Epithelial cell of esophagus (primary cell): ENCODE measurements around the gene CFAP20DC.
A peak's percentile ranks its signal among the peaks of the same experiment; 100 is the strongest.
"Not testable (repeated sequence)": the region's sequence is repeated elsewhere in the genome, so short reads cannot be mapped to it uniquely, and the experiment has no call there.

Experiments
- DNase-seq: peaks from one replicate; pipeline ENCODE4 v3.0.0; 2010; ENCODE audit warnings: low read depth
- H3K4me3 ChIP-seq: 2 replicates; pipeline ENCODE4 v1.5.1; 2011; ENCODE audit warnings: mild to moderate bottlenecking, low read length, control low read depth
- TF ChIP-seq, protein P1 (sequence below): IDR thresholded peaks from 2 replicates; pipeline ENCODE4 v1.5.1; 2011; ENCODE audit warnings: low read depth, mild to moderate bottlenecking, low read length, control low read depth, inconsistent platforms; ENCODE audit not compliant: insufficient read depth; ENCODE audit errors: missing control alignments

CFAP20DC gene

DNA sequence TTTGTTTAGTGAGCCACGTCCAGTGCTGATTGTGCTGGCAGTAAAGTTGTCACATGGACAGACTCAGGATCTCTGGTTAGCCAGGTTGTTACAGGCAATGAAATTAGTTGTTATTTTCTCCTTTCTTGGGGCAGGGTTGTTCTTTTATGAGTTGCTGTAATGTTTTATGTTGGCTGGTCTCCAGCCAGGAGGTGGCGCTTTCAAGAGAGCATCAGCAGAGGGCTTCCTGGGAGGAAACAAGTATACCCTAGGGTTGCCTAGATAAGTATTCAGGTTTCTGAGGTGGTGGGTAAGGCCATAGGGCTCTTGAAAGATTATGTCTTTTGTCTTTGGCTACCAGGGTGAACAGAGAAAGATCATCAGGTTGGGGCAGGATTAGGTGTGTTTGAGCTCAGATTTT is 14.5 kb upstream of the CFAP20DC start:
- peak; percentile 22 for DNase-seq
- TF ChIP-seq, protein P1, sequence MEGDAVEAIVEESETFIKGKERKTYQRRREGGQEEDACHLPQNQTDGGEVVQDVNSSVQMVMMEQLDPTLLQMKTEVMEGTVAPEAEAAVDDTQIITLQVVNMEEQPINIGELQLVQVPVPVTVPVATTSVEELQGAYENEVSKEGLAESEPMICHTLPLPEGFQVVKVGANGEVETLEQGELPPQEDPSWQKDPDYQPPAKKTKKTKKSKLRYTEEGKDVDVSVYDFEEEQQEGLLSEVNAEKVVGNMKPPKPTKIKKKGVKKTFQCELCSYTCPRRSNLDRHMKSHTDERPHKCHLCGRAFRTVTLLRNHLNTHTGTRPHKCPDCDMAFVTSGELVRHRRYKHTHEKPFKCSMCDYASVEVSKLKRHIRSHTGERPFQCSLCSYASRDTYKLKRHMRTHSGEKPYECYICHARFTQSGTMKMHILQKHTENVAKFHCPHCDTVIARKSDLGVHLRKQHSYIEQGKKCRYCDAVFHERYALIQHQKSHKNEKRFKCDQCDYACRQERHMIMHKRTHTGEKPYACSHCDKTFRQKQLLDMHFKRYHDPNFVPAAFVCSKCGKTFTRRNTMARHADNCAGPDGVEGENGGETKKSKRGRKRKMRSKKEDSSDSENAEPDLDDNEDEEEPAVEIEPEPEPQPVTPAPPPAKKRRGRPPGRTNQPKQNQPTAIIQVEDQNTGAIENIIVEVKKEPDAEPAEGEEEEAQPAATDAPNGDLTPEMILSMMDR: no peak
- no peak overlapping the region for H3K4me3 ChIP-seq

DNA sequence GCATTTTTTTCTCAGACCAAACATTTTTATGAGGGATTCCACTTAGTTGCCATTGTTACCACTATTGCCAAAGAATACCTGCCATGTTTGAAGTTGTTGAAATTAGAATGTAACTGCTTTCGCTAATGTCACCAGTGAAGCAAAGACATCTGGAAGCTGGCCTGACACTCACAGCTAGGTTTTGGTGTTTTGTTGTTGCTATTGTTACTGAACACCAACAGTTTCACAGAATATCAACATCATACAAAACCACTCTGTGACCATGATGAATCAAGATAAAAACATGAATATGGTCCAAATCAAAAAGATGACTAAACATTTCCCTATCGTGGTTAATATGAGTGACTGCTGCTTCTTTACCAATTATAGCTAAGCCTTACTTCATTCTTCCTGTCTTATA is 6.9 kb upstream of the CFAP20DC start:
- TF ChIP-seq, protein P1: no peak
- peak; percentile 4 for DNase-seq
- no peak overlapping the region for H3K4me3 ChIP-seq

DNA sequence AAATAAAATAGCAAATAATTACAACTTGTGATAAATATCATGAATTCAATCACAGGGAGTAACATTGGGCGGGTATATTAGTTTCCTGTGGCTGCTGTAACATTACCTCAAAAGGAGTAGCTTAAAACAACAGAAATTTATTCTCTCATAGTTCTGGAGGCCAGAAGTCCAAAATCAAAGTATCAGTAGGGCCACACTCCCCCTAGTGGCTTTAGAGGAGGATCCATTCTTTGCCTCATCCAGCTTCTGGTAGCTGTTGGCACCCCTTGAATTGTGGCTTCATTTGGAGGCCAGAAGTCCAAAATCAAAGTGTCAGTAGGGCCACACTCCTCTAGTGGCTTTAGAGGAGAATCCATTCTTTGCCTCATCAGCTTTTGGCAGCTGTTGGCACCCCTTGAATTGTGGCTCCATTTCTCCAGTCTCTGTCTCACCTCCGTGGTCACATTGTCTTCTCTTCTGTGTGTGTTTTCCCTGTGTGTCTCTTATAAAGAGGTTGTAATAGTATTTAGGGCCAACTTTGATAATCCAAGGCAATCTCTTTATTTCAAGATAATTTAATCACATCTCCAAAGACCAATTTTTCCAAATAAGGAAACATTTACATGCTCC is 3.1 kb upstream of the CFAP20DC start:
- TF ChIP-seq, protein P1: peak; percentile 75
- peak; percentile 64 for DNase-seq

GRCh38 chr3:59050811-59051414 is 1.1 kb upstream of the CFAP20DC start:
- DNase-seq, H3K4me3 ChIP-seq: not testable (repeated sequence)

More for the DNA sequence above, 3.1 kb upstream of the CFAP20DC start:
- H3K4me3 ChIP-seq: no peak overlapping the region

DNA sequence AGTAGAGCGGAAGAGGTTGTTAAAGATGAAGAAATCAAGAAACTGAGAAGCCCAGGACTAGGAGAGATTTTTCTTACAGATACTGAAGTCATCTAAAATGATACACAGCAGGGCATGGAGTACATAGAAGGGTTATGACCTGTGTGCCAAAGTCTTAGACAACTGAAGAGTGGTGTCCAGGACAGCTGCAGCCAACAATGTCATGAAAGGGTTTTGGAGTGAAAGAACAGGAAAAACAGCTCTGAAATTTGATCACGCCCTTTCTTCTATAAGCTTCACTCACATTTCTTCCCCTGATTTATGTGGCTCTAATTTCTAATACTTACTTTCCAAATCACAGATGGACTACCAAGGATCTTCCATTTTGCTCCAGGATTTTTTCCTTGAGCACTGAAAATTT is 3.0 kb downstream of the CFAP20DC start:
- DNase-seq: peak; percentile 42
- H3K4me3 ChIP-seq: no peak overlapping the region
- TF ChIP-seq, protein P1: no peak

DNA sequence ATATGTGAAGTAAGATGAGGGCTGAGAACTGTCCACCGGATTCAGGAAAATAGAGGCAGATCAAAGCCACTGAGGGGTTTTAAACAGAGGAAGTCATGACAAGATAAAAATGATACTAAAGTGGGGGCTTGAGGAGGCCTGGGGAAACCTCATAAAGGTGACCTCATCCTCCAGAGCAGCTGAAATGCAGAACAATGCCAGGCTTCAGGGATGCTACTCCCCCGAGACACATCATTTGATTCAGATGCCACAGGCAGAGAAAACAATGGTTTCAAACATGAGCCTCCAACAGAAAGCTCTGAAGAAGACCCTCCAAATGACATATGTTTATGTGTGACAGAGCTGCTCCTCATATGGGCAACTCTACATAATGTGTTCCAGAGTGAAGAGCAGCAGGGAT is 6.4 kb downstream of the CFAP20DC start:
- TF ChIP-seq, protein P1: no peak
- no peak for DNase-seq
- no peak overlapping the region for H3K4me3 ChIP-seq

DNA sequence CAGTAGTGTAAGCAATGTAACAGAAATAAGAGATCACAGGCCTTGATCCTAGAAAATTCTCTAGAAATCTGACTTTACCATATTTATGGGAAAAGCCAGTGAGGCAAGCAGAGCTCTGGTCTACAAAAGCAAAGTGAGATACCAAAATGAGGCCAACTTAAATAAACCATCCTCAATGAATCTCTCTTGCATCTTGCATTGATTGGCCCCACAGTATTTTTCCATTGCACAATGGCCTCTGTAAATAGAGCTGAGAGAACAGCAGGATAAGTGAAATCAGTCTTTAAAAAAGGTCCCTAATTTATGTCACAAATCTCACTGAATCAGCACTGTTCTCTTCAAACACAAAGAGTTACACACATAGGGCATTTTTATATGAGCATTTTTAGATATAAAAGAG is 8.9 kb downstream of the CFAP20DC start:
- no peak for DNase-seq
- TF ChIP-seq, protein P1: no peak
- no peak overlapping the region for H3K4me3 ChIP-seq

DNA sequence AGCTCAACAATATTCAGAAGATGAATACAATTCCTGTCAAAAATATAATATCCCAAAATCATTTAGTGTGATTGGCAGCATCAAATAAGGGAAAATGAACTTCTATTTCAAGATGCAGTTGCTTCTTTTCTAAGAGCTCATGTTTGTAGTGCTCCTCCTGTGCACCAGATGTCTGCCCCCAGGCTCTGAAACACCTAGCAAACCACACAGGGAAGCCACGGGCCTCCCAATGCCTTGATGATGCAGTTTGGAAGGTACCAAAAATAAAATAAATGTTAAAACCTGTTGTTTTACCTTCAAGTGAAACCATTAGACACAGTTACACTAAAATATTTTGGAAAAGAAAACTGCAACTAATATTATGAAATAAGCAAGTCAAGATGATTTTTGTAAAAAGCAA is 22.2 kb downstream of the CFAP20DC start:
- TF ChIP-seq, protein P1: no peak
- no peak overlapping the region for H3K4me3 ChIP-seq
- no peak for DNase-seq
